Epithelial cell of proximal tubule (primary cell): ENCODE data around the gene FCHO1. TPM values are rescaled to one million over a fixed set of nuclear protein-coding genes. Genes with fewer than 3 reads are reported as not detected.
"Not testable (repeated sequence)": the region's sequence is repeated elsewhere in the genome, so short reads cannot be mapped to it uniquely, and the experiment has no call there.

Experiments used
- DNase-seq: peaks from one replicate; pipeline ENCODE4 v3.0.0-alpha.2; 2011; ENCODE audit warnings: low read depth
- H3K4me3 ChIP-seq: 2 replicates; pipeline ENCODE4 v1.5.1; 2011; ENCODE audit warnings: low read depth, mild to moderate bottlenecking, low read length
- total RNA-seq: library from RNA; depleted of rRNA; stranded (reverse); fragments of >200 nt; gene quantifications from 2 replicates; pipeline ENCODE4 v1.2.3, GENCODE V29; 2015
- TF ChIP-seq, protein P1 (sequence below): conservative IDR thresholded peaks from 2 replicates; pipeline ENCODE4 v1.5.1; 2012; ENCODE audit warnings: low read depth, mild to moderate bottlenecking, low read length

The FCHO1 gene
- total RNA-seq, 1 donor from 2014 or later = 18.0 TPM

DNA sequence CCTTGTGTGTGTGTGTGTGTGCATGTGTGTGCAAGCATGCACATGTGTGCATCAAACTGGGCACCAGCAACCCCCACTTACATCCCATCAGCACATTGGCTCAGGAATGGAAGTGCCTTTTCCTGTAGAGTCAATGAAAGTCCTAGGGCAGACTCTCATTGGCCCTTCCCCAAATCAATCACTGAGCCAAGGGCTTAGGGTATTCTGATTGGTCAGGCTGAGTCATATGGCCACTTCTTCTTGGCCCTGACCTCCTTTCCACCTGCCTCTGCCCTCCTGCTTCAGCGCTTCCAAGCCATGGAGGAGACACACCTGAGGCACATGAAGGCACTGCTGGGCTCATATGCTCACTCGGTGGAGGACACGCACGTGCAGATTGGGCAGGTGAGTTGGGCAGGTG lies 20.9 kb downstream of the FCHO1 start:
- TF ChIP-seq, protein P1, sequence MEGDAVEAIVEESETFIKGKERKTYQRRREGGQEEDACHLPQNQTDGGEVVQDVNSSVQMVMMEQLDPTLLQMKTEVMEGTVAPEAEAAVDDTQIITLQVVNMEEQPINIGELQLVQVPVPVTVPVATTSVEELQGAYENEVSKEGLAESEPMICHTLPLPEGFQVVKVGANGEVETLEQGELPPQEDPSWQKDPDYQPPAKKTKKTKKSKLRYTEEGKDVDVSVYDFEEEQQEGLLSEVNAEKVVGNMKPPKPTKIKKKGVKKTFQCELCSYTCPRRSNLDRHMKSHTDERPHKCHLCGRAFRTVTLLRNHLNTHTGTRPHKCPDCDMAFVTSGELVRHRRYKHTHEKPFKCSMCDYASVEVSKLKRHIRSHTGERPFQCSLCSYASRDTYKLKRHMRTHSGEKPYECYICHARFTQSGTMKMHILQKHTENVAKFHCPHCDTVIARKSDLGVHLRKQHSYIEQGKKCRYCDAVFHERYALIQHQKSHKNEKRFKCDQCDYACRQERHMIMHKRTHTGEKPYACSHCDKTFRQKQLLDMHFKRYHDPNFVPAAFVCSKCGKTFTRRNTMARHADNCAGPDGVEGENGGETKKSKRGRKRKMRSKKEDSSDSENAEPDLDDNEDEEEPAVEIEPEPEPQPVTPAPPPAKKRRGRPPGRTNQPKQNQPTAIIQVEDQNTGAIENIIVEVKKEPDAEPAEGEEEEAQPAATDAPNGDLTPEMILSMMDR = no peak
- H3K4me3 ChIP-seq = no peak overlapping the region
- DNase-seq = no peak

DNA sequence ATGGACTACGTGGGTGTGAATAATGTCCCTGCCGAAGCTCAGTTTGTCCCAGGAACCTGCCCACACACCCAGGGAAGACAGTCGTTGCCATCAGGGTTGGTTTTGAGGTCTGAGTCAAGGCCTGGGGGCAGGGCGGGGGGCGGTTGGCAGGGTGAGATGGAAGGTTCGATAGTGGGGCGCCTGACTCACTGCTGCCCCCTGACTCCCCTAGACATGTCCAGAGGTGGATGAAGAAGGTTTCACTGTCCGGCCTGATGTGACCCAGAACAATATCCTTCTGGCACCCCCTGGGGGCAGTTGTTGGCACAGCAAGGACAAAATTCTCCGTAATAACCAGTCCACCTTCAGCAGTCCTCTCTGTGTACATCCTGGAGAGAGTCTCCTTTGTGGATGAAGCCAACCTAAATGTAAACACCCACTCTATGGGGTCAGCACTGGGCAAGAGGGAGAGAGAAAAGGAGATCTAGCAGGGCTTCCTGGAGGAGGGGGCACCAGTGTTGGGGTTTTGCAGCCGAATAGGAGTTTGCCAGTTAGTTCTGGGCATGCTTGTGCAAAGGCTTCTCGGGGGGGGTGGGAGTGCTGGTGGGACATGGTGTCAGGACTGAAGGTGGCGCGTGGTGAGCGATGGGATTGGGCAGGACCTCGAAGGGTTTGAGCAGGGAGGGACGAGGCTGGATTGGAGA lies 24.1 kb downstream of the FCHO1 start:
- TF ChIP-seq, protein P1 = peak; percentile 72
- no peak for DNase-seq
- H3K4me3 ChIP-seq = no peak overlapping the region

DNA sequence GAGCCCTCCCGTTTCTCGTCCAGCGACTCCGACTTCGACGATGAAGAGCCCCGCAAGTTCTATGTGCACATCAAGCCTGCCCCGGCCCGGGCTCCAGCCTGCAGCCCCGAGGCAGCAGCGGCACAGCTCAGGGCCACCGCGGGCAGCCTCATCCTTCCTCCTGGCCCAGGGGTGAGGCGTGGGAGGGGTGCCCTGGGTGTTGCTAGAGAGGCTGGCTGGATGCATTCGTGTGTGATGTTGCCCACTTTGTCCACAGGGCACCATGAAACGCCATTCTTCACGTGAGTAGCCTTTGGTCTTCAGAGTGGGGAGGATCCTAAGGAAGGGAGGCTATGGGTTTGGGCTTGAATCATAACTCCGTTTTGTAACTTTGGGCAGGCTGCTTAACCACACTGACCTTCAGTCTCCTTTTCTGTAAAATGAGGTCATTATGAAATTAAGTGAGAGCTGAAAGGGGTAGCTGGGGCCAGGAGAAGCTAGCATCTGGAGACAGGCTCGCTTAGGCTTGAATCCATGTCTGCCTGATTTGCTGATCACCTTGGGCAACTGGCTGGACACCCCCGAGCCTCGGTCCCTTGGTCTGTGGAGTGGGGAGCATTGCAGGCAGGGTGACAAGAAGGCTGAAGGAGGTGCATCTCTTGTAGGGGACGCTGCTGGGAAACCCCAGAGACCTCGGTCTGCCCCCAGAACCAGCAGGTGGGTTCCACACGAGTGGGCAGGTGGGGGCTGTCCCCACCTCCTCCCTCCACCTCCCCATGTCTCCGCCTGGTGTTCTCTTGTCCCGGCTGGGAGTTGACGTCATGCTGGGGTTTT lies 24.9 kb downstream of the FCHO1 start:
- no peak for DNase-seq
- TF ChIP-seq, protein P1 = no peak
- no peak overlapping the region for H3K4me3 ChIP-seq

DNA sequence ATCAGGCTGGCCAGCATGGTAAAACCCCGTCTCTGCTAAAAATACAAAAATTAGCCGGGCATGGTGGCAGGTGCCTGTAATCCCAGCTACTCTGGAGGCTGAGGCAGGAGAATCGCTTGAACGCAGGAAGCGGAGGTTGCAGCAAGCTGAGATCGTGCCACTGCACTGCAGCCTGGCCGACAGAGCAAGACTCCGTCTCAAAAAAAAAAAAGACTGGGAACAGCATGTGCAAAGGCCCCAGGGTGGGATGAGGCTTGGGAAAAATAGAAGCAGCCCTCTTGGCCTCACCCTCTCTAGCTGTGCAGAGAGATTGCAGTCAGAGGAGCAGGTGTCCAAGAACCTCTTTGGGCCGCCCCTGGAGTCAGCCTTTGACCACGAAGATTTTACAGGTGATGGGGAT lies 26.6 kb downstream of the FCHO1 start:
- DNase-seq, H3K4me3 ChIP-seq: not testable (repeated sequence)

DNA sequence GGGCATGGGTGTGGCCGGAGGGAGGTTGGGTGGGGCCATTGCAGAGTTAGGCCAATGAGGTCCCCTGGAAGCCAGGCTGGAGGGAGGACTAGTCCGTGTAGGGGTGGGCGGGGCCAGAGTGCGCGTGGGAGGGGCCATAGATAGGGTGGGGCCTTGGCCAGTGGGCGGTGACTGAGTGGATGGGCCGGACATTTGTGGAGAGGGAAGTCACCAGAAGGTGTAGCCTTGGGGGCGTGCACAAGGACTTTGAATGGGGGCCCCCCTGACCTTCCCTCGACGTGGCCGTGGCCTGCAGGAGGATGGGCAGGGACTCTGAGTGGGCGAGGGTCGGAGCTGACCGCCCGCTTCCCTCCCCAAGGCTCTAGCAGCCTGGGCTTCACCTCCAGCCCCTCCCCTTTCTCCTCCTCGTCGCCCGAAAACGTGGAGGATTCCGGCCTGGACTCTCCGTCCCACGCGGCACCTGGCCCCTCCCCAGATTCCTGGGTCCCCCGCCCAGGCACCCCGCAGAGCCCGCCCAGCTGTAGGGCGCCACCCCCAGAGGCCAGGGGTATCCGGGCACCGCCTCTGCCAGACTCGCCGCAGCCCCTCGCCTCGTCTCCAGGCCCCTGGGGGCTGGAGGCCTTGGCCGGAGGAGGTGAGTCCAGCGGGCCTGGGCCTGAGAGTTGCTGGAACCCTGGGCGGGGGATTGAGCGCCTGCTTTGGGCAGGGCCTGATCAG lies 27.1 kb downstream of the FCHO1 start:
- H3K4me3 ChIP-seq = peak overlapping the region; percentile 48
- DNase-seq = no peak
- TF ChIP-seq, protein P1 = no peak

DNA sequence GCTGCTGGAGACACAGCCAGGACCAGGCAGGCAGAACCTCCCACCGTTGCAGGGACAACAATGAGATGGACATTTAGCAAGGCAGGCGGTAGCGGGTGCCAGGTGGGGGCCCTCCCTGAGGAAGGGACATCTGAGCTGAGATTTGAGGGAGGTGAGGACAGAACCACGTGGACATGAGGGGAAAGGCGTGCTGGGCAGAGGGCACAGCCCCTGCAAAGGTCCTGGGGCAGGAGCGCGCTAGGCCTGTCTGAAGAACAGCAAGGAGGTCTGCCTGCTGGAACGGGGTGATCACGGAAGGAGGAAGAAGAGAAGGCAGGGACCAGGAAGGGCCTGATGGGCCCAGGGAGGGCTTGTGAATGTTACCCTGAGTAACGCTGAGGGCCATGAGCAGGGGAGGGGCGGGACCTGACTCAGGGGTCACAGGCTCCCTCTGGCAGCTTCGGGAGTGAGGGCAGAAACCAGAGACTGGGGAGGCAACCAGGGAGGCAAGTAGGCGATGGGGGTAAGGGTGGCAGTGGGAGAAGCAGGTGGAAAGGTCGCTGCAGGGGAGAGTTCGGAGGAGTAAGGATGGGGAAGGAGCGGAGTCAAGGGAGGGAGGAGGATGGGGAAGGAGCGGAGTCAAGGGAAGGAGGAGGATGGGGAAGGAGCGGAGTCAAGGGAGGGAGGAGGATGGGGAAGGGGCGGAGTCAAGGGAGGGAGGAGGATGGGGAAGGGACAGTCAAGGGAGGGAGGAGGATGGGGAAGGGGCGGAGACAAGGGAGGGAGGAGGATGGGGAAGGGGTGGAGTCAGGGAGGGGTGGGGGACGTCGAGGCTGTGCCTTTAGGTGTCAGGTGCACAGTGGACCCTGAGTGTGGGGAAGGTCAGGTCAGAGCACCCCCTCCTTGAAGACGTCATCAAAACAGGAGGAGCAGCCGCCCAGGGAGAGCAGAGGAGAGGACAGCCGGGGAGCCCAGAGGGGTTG lies 28.0 kb downstream of the FCHO1 start:
- peak overlapping the region; percentile 48 for H3K4me3 ChIP-seq
- TF ChIP-seq, protein P1 = no peak
- DNase-seq = no peak

DNA sequence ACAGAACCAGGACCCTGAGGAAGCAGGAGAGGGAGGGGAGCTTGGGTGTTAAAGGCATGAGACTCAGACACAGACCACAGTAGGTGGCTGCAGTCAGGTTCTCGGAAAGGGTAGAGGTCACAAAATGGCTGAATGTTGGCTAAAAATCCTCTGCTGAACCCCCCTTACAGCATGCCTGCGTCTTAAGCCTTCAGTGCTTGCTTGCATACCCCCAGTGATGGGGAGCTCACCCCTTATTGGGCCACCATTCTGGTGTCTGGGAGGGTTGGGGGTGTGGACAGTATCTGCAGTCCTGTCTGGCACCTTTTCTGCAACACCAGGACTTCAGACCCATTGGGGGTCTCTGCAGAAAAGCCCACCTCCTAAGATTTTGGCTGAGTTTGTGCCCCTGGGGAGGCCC lies 29.5 kb downstream of the FCHO1 start:
- no peak overlapping the region for H3K4me3 ChIP-seq
- TF ChIP-seq, protein P1 = no peak
- DNase-seq = no peak

DNA sequence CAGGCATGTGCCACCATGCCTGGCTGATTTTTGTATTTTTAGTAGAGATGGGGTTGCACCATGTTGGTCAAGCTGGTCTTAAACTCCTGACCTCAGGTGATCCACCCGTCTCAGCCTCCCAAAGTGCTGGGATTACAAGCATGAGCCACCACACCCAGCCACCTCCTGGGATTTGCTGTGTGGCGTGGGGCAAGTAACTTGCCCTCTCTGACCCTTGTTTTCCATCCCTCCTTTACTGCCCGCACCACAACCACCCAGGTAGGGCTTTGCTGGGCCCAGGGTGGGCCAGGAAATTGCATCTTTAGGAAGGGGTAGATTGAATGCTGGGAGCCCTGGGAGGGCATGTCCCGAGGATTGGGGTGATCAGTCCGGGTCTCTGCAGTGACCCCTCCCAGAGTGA lies 32.4 kb downstream of the FCHO1 start:
- not testable (repeated sequence) for H3K4me3 ChIP-seq

More for the DNA sequence above, 32.4 kb downstream of the FCHO1 start:
- DNase-seq = not testable (repeated sequence)
